ENCODE results near the gene MYOT.
"Not testable (repeated sequence)": the region's sequence is repeated elsewhere in the genome, so short reads cannot be mapped to it uniquely, and the experiment has no call there.

Gene MYOT

GRCh38 chr5:137856201-137856600 is 11.5 kb upstream of the MYOT start:
- 82% methylated on average over 3 of the region's 3 CpGs for WGBS
- no peak overlapping the region for H3K4me3 ChIP-seq (ENCODE audit: low read length)
- no peaks in the 10 kb centered on the region for H3K4me1 ChIP-seq (ENCODE audit: insufficient read depth, low read length)
- H3K27ac ChIP-seq (ENCODE audit: low read depth, low read length), result no peak overlapping the region
- no peak overlapping the region for H3K9ac ChIP-seq (ENCODE audit: low read depth, low read length)
- no peaks in the 10 kb centered on the region for H3K36me3 ChIP-seq (ENCODE audit: insufficient read depth, low read length)
- no peaks in the 10 kb centered on the region for H3K9me3 ChIP-seq (ENCODE audit: insufficient read depth, low read depth, low read length)
- no peaks in the 10 kb centered on the region for H3K27me3 ChIP-seq (ENCODE audit: insufficient read depth, low read length)

GRCh38 chr5:137856916-137857862 is 10.5 kb upstream of the MYOT start:
- no peaks in the 10 kb centered on the region for H3K27me3 ChIP-seq (ENCODE audit: insufficient read depth, low read length)
- no peaks in the 10 kb centered on the region for H3K36me3 ChIP-seq (ENCODE audit: insufficient read depth, low read length)
- 91% methylated on average over 5 of the region's 5 CpGs for WGBS
- H3K27ac ChIP-seq (ENCODE audit: low read depth, low read length), result no peak overlapping the region
- H3K9me3 ChIP-seq (ENCODE audit: insufficient read depth, low read depth, low read length), result no peaks in the 10 kb centered on the region
- H3K4me3 ChIP-seq (ENCODE audit: low read length), result no peak overlapping the region
- no peaks in the 10 kb centered on the region for H3K4me1 ChIP-seq (ENCODE audit: insufficient read depth, low read length)
- H3K9ac ChIP-seq (ENCODE audit: low read depth, low read length), result no peak overlapping the region

- H3K36me3 ChIP-seq (ENCODE audit: insufficient read depth, low read length), result no peaks in the 10 kb centered on the region
- 100% methylated on average over 2 of the region's 3 CpGs for WGBS
These were observed 9.3 kb upstream of the MYOT start for GRCh38 chr5:137858223-137858916.

GRCh38 chr5:137858954-137859353 is 8.7 kb upstream of the MYOT start:
- Histone ChIP-seq H3K9ac (ENCODE audit: low read depth, low read length) (no peak overlapping the region), H3K9me3 (ENCODE audit: insufficient read depth, low read depth, low read length) (no peaks in the 10 kb centered on the region), H3K4me1 (ENCODE audit: insufficient read depth, low read length) (no peaks in the 10 kb centered on the region), H3K27me3 (ENCODE audit: insufficient read depth, low read length) (no peaks in the 10 kb centered on the region), H3K27ac (ENCODE audit: low read depth, low read length) (no peak overlapping the region), H3K36me3 (ENCODE audit: insufficient read depth, low read length) (no peaks in the 10 kb centered on the region), H3K4me3 (ENCODE audit: low read length) (no peak overlapping the region)
- WGBS, result 96% methylated on average over 5 of the region's 5 CpGs

More at GRCh38 chr5:137858223-137858916, 9.3 kb upstream of the MYOT start:
- Histone ChIP-seq H3K27me3 (ENCODE audit: insufficient read depth, low read length) (no peaks in the 10 kb centered on the region), H3K9me3 (ENCODE audit: insufficient read depth, low read depth, low read length) (no peaks in the 10 kb centered on the region), H3K4me1 (ENCODE audit: insufficient read depth, low read length) (no peaks in the 10 kb centered on the region), H3K4me3 (ENCODE audit: low read length) (no peak overlapping the region), H3K27ac (ENCODE audit: low read depth, low read length) (no peak overlapping the region), H3K9ac (ENCODE audit: low read depth, low read length) (no peak overlapping the region)

- Histone ChIP-seq H3K27ac (ENCODE audit: low read depth, low read length) (no peak overlapping the region), H3K36me3 (ENCODE audit: insufficient read depth, low read length) (no peaks in the 10 kb centered on the region), H3K9ac (ENCODE audit: low read depth, low read length) (no peak overlapping the region), H3K4me1 (ENCODE audit: insufficient read depth, low read length) (no peaks in the 10 kb centered on the region), H3K4me3 (ENCODE audit: low read length) (no peak overlapping the region), H3K27me3 (ENCODE audit: insufficient read depth, low read length) (no peaks in the 10 kb centered on the region), H3K9me3 (ENCODE audit: insufficient read depth, low read depth, low read length) (no peaks in the 10 kb centered on the region)
- 91% methylated on average over 3 of the region's 3 CpGs for WGBS
These were observed 5.4 kb upstream of the MYOT start for GRCh38 chr5:137862251-137862650.

- not testable (repeated sequence) for H3K9ac ChIP-seq (ENCODE audit: low read depth, low read length); H3K36me3 ChIP-seq (ENCODE audit: insufficient read depth, low read length); H3K27ac ChIP-seq (ENCODE audit: low read depth, low read length); H3K4me3 ChIP-seq (ENCODE audit: low read length); H3K27me3 ChIP-seq (ENCODE audit: insufficient read depth, low read length); H3K4me1 ChIP-seq (ENCODE audit: insufficient read depth, low read length); H3K9me3 ChIP-seq (ENCODE audit: insufficient read depth, low read depth, low read length)
- WGBS, result 94% methylated on average over 6 of the region's 6 CpGs
These were observed 4.0 kb upstream of the MYOT start for GRCh38 chr5:137863653-137864052.

- H3K27me3 ChIP-seq (ENCODE audit: insufficient read depth, low read length), result no peaks in the 10 kb centered on the region
- 89% methylated on average over 4 of the region's 4 CpGs for WGBS
- H3K9ac ChIP-seq (ENCODE audit: low read depth, low read length), result no peak overlapping the region
- H3K36me3 ChIP-seq (ENCODE audit: insufficient read depth, low read length), result no peaks in the 10 kb centered on the region
- H3K4me3 ChIP-seq (ENCODE audit: low read length), result no peak overlapping the region
- H3K27ac ChIP-seq (ENCODE audit: low read depth, low read length), result no peak overlapping the region
- no peaks in the 10 kb centered on the region for H3K9me3 ChIP-seq (ENCODE audit: insufficient read depth, low read depth, low read length)
- H3K4me1 ChIP-seq (ENCODE audit: insufficient read depth, low read length), result no peaks in the 10 kb centered on the region
These were observed 895 bp upstream of the MYOT start for GRCh38 chr5:137866541-137867388.

GRCh38 chr5:137870647-137871339 is 3.1 kb downstream of the MYOT start:
- WGBS, result 93% methylated on average over 7 of the region's 7 CpGs

GRCh38 chr5:137871571-137871970 is 3.9 kb downstream of the MYOT start:
- H3K27ac ChIP-seq (ENCODE audit: low read depth, low read length), result no peak overlapping the region
- H3K9ac ChIP-seq (ENCODE audit: low read depth, low read length), result no peak overlapping the region
- H3K27me3 ChIP-seq (ENCODE audit: insufficient read depth, low read length), result no peaks in the 10 kb centered on the region
- no peak overlapping the region for H3K4me3 ChIP-seq (ENCODE audit: low read length)
- WGBS, result 100% methylated on average over 3 of the region's 3 CpGs
- no peaks in the 10 kb centered on the region; the same call in 1 of the 2 replicates for H3K4me1 ChIP-seq (ENCODE audit: insufficient read depth, low read length)
- no peaks in the 10 kb centered on the region for H3K9me3 ChIP-seq (ENCODE audit: insufficient read depth, low read depth, low read length)
- no peaks in the 10 kb centered on the region for H3K36me3 ChIP-seq (ENCODE audit: insufficient read depth, low read length)

More at GRCh38 chr5:137870647-137871339, 3.1 kb downstream of the MYOT start:
- H3K27me3 ChIP-seq (ENCODE audit: insufficient read depth, low read length), result no peaks in the 10 kb centered on the region
- no peak overlapping the region for H3K27ac ChIP-seq (ENCODE audit: low read depth, low read length)
- H3K4me1 ChIP-seq (ENCODE audit: insufficient read depth, low read length), result no peaks in the 10 kb centered on the region; the same call in 1 of the 2 replicates
- no peaks in the 10 kb centered on the region for H3K9me3 ChIP-seq (ENCODE audit: insufficient read depth, low read depth, low read length)
- no peak overlapping the region for H3K9ac ChIP-seq (ENCODE audit: low read depth, low read length)
- no peak overlapping the region for H3K4me3 ChIP-seq (ENCODE audit: low read length)
- no peaks in the 10 kb centered on the region for H3K36me3 ChIP-seq (ENCODE audit: insufficient read depth, low read length)

- no peaks in the 10 kb centered on the region; the same call in 1 of the 2 replicates for H3K4me1 ChIP-seq (ENCODE audit: insufficient read depth, low read length)
- no peaks in the 10 kb centered on the region for H3K27me3 ChIP-seq (ENCODE audit: insufficient read depth, low read length)
- H3K9ac ChIP-seq (ENCODE audit: low read depth, low read length), result no peak overlapping the region
- WGBS, result 79% methylated on average over 3 of the region's 3 CpGs
- no peaks in the 10 kb centered on the region for H3K9me3 ChIP-seq (ENCODE audit: insufficient read depth, low read depth, low read length)
- H3K36me3 ChIP-seq (ENCODE audit: insufficient read depth, low read length), result no peaks in the 10 kb centered on the region
- no peak overlapping the region for H3K27ac ChIP-seq (ENCODE audit: low read depth, low read length)
- no peak overlapping the region for H3K4me3 ChIP-seq (ENCODE audit: low read length)
These were observed 4.8 kb downstream of the MYOT start for GRCh38 chr5:137872466-137872865.
